WTC11 (cell line): Measurements from ENCODE around the gene AKR1D1. TPM values are rescaled to one million over a fixed set of nuclear protein-coding genes. Genes with fewer than 3 reads are reported as not detected.

ENCODE experiments used
- ATAC-seq: fragments of 200-7000 bp; cut with Tn5 transposase; 2 replicates; pipeline ENCODE4 v1.10.0; 2021; ENCODE audit warnings: mild to moderate bottlenecking, moderate library complexity
- CTCF ChIA-PET: fragments of 300-600 bp; sonication (Branson Sonifier 250); formaldehyde crosslinking; loops from one replicate; lab custom pipeline; 2021; ENCODE audit warnings: antibody characterized with exemption; lab: Charles Lee
- POLR2A ChIA-PET: fragments of 350-600 bp; sonication (Branson Sonifier 250); formaldehyde crosslinking; loops from one replicate; lab custom pipeline; 2021; ENCODE audit warnings: antibody characterized with exemption; lab: Charles Lee
- DNase-seq: peaks from one replicate; pipeline ENCODE4 v3.0.0; 2021; ENCODE audit warnings: low spot score
- H3K27ac Mint-ChIP-seq: 2 replicates; pipeline ENCODE4 v1.8.0; 2021; ENCODE audit warnings: mixed read lengths
- H3K27me3 Mint-ChIP-seq: 2 replicates; pipeline ENCODE4 v1.8.0; 2021; ENCODE audit warnings: low read depth, mild to moderate bottlenecking, moderate library complexity, mixed read lengths
- H3K36me3 Mint-ChIP-seq: 2 replicates; pipeline ENCODE4 v1.8.0; 2021; ENCODE audit warnings: mixed read lengths
- H3K4me1 Mint-ChIP-seq: 2 replicates; pipeline ENCODE4 v1.8.0; 2022; ENCODE audit warnings: mixed read lengths
- H3K4me3 Mint-ChIP-seq: 2 replicates; pipeline ENCODE4 v1.8.0; 2021; ENCODE audit warnings: mild to moderate bottlenecking, moderate library complexity, mixed read lengths
- H3K9me3 Mint-ChIP-seq: 2 replicates; pipeline ENCODE4 v1.8.0; 2021; ENCODE audit warnings: mixed read lengths
- AR ChIP-seq: fragments of 250-450 bp; sonication (Bioruptor Pico); IDR thresholded peaks from 2 replicates; pipeline ENCODE4 v1.9.0; 2021; ENCODE audit warnings: mild to moderate bottlenecking
- ARID4B ChIP-seq: sonication (generic); formaldehyde crosslinking; IDR thresholded peaks from 2 replicates; pipeline ENCODE4 v1.8.0; 2023; ENCODE audit warnings: missing genetic modification reagents, mild to moderate bottlenecking, borderline replicate concordance
- ATF3 ChIP-seq: sonication (generic); formaldehyde crosslinking; conservative IDR thresholded peaks from 2 replicates; pipeline ENCODE4 v1.8.1; 2022; ENCODE audit warnings: mild to moderate bottlenecking, missing genetic modification reagents
- ELF4 ChIP-seq: sonication (generic); formaldehyde crosslinking; IDR thresholded peaks from 2 replicates; pipeline ENCODE4 v1.8.1; 2022; ENCODE audit warnings: low read depth, mild to moderate bottlenecking, moderate library complexity, missing genetic modification reagents
- EMX1 ChIP-seq: fragments of 250-450 bp; sonication (Bioruptor Pico); IDR thresholded peaks from 2 replicates; pipeline ENCODE4 v1.8.0; 2021; ENCODE audit warnings: mild to moderate bottlenecking
- ESRRA ChIP-seq: sonication (generic); formaldehyde crosslinking; IDR thresholded peaks from 2 replicates; pipeline ENCODE4 v1.8.1; 2022; ENCODE audit warnings: mild to moderate bottlenecking, missing genetic modification reagents, borderline replicate concordance
- GABPB1 ChIP-seq: sonication (generic); formaldehyde crosslinking; IDR thresholded peaks from 2 replicates; pipeline ENCODE4 v1.8.1; 2023; ENCODE audit warnings: mild to moderate bottlenecking, missing genetic modification reagents
- IRF1 ChIP-seq: sonication (generic); formaldehyde crosslinking; IDR thresholded peaks from 2 replicates; pipeline ENCODE4 v1.8.0; 2023; ENCODE audit warnings: missing genetic modification reagents
- NFATC4 ChIP-seq: fragments of 250-450 bp; sonication (Bioruptor Pico); IDR thresholded peaks from 2 replicates; pipeline ENCODE4 v1.9.0; 2021; ENCODE audit warnings: mild to moderate bottlenecking
- NFYB ChIP-seq: sonication (generic); formaldehyde crosslinking; conservative IDR thresholded peaks from 2 replicates; pipeline ENCODE4 v1.8.0; 2022; ENCODE audit warnings: low read depth, missing genetic modification reagents
- NR1H2 ChIP-seq: sonication (generic); formaldehyde crosslinking; IDR thresholded peaks from 2 replicates; pipeline ENCODE4 v1.9.0; 2021; ENCODE audit warnings: mild to moderate bottlenecking, moderate library complexity, missing genetic modification reagents
- NR2C2 ChIP-seq: sonication (generic); formaldehyde crosslinking; IDR thresholded peaks from 2 replicates; pipeline ENCODE4 v1.8.0; 2022; ENCODE audit warnings: mild to moderate bottlenecking, missing genetic modification reagents
- SMAD3 ChIP-seq: sonication (generic); formaldehyde crosslinking; IDR thresholded peaks from 2 replicates; pipeline ENCODE4 v1.8.0; 2022; ENCODE audit warnings: missing genetic modification reagents, mild to moderate bottlenecking, borderline replicate concordance
- SMAD4 ChIP-seq: sonication (generic); formaldehyde crosslinking; IDR thresholded peaks from 2 replicates; pipeline ENCODE4 v1.8.0; 2022; ENCODE audit warnings: mild to moderate bottlenecking, missing genetic modification reagents
- ZNF281 ChIP-seq: sonication (generic); formaldehyde crosslinking; IDR thresholded peaks from 2 replicates; pipeline ENCODE4 v1.8.0; 2023; ENCODE audit warnings: mild to moderate bottlenecking, missing genetic modification reagents
- ZNF396 ChIP-seq: fragments of 250-450 bp; sonication (Bioruptor Pico); IDR thresholded peaks from 2 replicates; pipeline ENCODE4 v1.8.0; 2021; ENCODE audit warnings: mild to moderate bottlenecking, moderate library complexity, borderline replicate concordance
- ZSCAN18 ChIP-seq: fragments of 250-450 bp; sonication (Bioruptor Pico); IDR thresholded peaks from 2 replicates; pipeline ENCODE4 v2.1.2; 2022; ENCODE audit warnings: mild to moderate bottlenecking, moderate library complexity
- total RNA-seq: library from RNA; stranded (reverse); gene quantifications from 3 replicates; pipeline ENCODE4 v1.2.3, GENCODE V29; 2021

AKR1D1 gene
- total RNA-seq, 1 experiment from 2014 or later, result 0.24 TPM

- TF ChIP-seq ESRRA (no peak), NR1H2 (CRISPR knock-in tag) (no peak), ATF3 (CRISPR knock-in tag) (no peak), SMAD4 (CRISPR knock-in tag) (no peak), ZNF281 (CRISPR knock-in tag) (no peak), NFYB (CRISPR knock-in tag) (no peak), NR2C2 (no peak), IRF1 (no peak), AR (CRISPR knock-in tag) (no peak)
Measured at GRCh38 chr7:138079137-138079536, 2.9 kb downstream of the AKR1D1 start (continued).

GRCh38 chr7:138081868-138082267 is 5.6 kb downstream of the AKR1D1 start:
- Mint-ChIP-seq H3K27ac (no peak overlapping the region), H3K4me1 (no peaks in the 10 kb centered on the region), H3K9me3 (peaks cover 19% of the 10 kb centered on the region)
- ATAC-seq (no peak), DNase-seq (no peak)
- CTCF ChIA-PET, result no interaction called here
- POLR2A ChIA-PET, result no interaction called here
- TF ChIP-seq IRF1, result no peak
- TF ChIP-seq ARID4B (CRISPR knock-in tag), result no peak
- TF ChIP-seq NR1H2 (CRISPR knock-in tag), result no peak
- no peak for TF ChIP-seq NFATC4
- no peak for TF ChIP-seq GABPB1
- no peak for TF ChIP-seq EMX1 (CRISPR knock-in tag)
- TF ChIP-seq ZSCAN18 (CRISPR knock-in tag), result no peak
- TF ChIP-seq ELF4 (CRISPR knock-in tag), result no peak
- no peak for TF ChIP-seq SMAD3 (CRISPR knock-in tag)
- TF ChIP-seq ZNF396 (CRISPR knock-in tag), result no peak
- TF ChIP-seq, all 79 proteins: peak for 0
- peaks cover 5% of the 10 kb centered on the region; the same call in 1 of the 2 replicates for H3K36me3 Mint-ChIP-seq
- H3K27me3 Mint-ChIP-seq, result no peaks in the 10 kb centered on the region
- no peak overlapping the region for H3K4me3 Mint-ChIP-seq
